ENCODE measurements around the gene KIF23.
"Not testable (repeated sequence)": the region's sequence is repeated elsewhere in the genome, so short reads cannot be mapped to it uniquely, and the experiment has no call there.

Gene KIF23

GRCh38 chr15:69380100-69380725 is 33.9 kb upstream of the KIF23 start:
- no peak overlapping the region for H3K4me3 ChIP-seq (ENCODE audit: low read length)
- TF ChIP-seq, protein P1, sequence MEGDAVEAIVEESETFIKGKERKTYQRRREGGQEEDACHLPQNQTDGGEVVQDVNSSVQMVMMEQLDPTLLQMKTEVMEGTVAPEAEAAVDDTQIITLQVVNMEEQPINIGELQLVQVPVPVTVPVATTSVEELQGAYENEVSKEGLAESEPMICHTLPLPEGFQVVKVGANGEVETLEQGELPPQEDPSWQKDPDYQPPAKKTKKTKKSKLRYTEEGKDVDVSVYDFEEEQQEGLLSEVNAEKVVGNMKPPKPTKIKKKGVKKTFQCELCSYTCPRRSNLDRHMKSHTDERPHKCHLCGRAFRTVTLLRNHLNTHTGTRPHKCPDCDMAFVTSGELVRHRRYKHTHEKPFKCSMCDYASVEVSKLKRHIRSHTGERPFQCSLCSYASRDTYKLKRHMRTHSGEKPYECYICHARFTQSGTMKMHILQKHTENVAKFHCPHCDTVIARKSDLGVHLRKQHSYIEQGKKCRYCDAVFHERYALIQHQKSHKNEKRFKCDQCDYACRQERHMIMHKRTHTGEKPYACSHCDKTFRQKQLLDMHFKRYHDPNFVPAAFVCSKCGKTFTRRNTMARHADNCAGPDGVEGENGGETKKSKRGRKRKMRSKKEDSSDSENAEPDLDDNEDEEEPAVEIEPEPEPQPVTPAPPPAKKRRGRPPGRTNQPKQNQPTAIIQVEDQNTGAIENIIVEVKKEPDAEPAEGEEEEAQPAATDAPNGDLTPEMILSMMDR (conservative IDR thresholded peaks at IDR 0.05; ENCODE audit: low read length) = peak; percentile 34
- DNase-seq (ENCODE audit: low read depth) = peak; percentile 22

DNA sequence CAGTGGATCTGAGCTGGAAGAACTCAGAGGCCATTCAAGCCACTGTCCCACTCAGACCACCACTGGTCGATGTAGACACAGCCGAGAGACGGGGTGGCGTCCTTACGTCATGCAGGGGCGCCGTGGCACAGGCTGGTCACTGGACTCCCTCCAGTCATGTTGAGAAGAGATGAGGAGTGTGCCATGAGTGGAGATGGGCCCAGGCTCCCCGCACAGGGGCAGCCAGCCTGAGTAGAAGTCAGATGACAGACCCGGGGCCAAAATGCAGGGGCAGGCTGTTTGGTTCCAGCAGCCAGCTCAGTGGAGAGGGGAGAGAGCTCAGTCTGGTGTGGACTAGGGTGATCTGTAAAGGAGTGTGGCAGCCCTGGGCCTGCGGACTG is 33.4 kb upstream of the KIF23 start:
- TF ChIP-seq, protein P1 (conservative IDR thresholded peaks at IDR 0.05; ENCODE audit: low read length) = no peak
- DNase-seq (ENCODE audit: low read depth) = no peak
- no peak overlapping the region for H3K4me3 ChIP-seq (ENCODE audit: low read length)

GRCh38 chr15:69382176-69382575 is 32.0 kb upstream of the KIF23 start:
- not testable (repeated sequence) for H3K4me3 ChIP-seq (ENCODE audit: low read length); DNase-seq (ENCODE audit: low read depth)

- not testable (repeated sequence) for H3K4me3 ChIP-seq (ENCODE audit: low read length); DNase-seq (ENCODE audit: low read depth)
Observed at GRCh38 chr15:69384066-69384465, 30.1 kb upstream of the KIF23 start.

DNA sequence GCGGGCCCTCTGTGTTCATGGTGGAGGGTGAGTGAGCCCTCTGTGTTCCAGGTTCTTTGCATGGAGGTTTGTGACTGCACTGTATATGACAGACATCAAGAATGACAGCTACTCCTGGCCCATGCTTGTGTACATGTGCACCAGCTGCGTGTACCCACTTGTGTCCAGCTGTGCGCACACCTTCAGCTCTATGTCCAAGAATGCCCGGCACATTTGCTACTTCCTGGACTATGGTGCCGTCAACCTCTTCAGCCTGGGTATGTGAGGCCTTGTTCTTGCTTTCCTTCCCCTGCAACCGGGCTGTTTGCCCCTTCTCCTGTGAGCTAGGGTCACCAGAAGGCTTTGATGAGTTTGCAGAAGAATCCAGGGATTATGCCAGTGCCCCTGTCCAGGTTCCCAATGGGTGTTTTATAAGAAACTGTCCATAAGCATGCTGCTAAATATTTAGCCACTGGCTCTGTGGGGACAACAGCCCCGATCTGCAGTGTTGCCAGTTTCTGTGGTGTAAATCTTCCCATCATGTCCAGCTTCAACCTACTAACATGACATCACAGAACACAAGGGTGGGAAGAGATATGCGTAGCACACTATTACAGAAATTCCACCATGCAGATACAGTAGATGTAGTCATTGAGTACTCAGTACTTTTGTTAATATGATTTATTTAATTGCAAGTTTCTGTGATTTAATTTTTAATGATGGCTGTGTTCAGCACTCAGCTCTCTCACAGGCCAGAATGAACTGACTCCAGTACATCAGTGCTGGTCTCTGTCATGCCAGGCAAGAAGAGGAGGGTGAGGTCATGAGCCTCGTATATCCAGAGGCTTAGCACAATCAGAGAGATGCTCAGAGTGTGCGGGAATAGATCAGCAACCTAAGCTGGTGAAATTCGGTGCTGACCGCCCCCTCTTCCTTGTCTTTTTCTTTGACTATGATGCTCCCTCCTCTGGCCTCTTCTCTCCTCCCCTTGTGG is 29.2 kb upstream of the KIF23 start:
- TF ChIP-seq, protein P1 (conservative IDR thresholded peaks at IDR 0.05; ENCODE audit: low read length) = no peak
- DNase-seq (ENCODE audit: low read depth) = no peak
- H3K4me3 ChIP-seq (ENCODE audit: low read length) = no peak overlapping the region

- no peak overlapping the region for H3K4me3 ChIP-seq (ENCODE audit: low read length)
- TF ChIP-seq, protein P1 (conservative IDR thresholded peaks at IDR 0.05; ENCODE audit: low read length) = no peak
- DNase-seq (ENCODE audit: low read depth) = no peak
Observed at GRCh38 chr15:69385831-69386230, 28.3 kb upstream of the KIF23 start.

DNA sequence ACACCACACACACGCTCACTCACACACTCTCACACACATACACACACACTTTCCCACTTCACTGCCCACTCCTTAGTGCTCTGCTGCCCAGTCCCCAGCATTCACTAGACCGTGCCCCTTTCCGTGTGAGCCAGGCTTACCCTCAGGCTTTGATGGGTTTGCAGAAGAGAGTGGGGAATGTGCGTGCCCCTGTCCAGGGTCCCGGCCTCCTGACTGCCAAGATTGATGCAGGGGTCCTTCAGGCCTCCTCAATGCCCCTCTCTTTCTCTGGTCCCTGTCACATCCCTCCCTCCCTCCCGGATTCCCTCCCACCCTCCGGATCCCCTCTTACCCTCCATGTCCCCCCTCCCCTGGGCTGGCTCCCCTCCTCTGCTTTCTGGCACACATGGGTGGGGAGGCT is 27.9 kb upstream of the KIF23 start:
- H3K4me3 ChIP-seq (ENCODE audit: low read length) = no peak overlapping the region
- TF ChIP-seq, protein P1 (conservative IDR thresholded peaks at IDR 0.05; ENCODE audit: low read length) = no peak
- DNase-seq (ENCODE audit: low read depth) = no peak

- peak; percentile 27 for DNase-seq (ENCODE audit: low read depth)
Observed at GRCh38 chr15:69388260-69388705, 25.9 kb upstream of the KIF23 start.

More at GRCh38 chr15:69388260-69388705, 25.9 kb upstream of the KIF23 start:
- TF ChIP-seq, protein P1 (conservative IDR thresholded peaks at IDR 0.05; ENCODE audit: low read length) = no peak
- H3K4me3 ChIP-seq (ENCODE audit: low read length) = no peak overlapping the region
